ENCODE results near the gene SUGP2.
A peak's percentile ranks its signal among the peaks of the same experiment; 100 is the strongest.

The SUGP2 gene

DNA sequence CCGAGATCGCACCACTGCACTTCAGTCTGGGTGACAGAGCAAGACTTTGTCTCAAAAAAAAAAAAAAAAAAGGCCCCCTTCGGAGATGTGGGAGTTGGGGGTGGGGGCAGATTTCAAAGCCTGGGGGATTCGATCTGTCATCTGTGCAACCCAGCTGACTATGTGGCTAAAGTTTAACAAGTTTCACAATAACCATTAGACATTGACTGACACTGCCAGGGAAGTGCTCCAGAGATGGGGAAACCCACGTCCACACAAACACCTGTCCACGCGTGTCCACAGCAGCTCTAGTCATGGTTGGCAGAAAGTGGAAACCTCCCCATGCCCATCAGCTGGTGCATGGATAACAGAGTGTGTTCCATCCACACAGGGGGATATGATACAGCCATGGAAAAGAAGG lies 54.7 kb downstream of the SUGP2 start:
- no peaks in the 10 kb centered on the region for H3K9me3 Mint-ChIP-seq
- DNase-seq (ENCODE audit: low spot score in 2 of 2): no peak
- H3K27ac Mint-ChIP-seq: no peak overlapping the region
- H3K4me1 Mint-ChIP-seq: peaks cover 3% of the 10 kb centered on the region
- H3K4me3 Mint-ChIP-seq: no peak overlapping the region
- H3K27me3 Mint-ChIP-seq: peaks cover 2% of the 10 kb centered on the region
- no peaks in the 10 kb centered on the region for H3K36me3 Mint-ChIP-seq
- no peak for ATAC-seq (ENCODE audit: low read depth)

DNA sequence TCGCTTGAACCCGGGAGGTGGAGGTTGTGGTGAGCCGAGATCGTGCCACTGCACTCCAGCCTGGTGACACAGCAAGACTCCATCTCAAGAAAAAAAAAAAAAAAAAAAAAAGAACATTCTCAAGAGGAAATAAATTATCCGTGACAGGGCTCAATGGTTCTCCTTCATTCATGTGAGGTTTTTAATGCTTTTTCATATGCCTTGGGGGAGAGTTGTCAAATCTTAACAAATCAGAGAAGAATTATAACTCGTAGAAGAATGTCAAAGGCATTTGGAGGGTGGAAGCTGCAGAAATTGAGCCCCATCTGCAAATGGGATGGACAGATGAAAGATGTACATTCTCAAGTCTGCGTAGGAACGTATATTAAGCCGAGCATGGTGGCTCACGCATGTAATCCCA lies 57.4 kb downstream of the SUGP2 start:
- H3K9me3 Mint-ChIP-seq: no peaks in the 10 kb centered on the region
- DNase-seq (ENCODE audit: low spot score in 2 of 2) (no peak), ATAC-seq (ENCODE audit: low read depth) (no peak)
- no peak overlapping the region for H3K27ac Mint-ChIP-seq
- H3K4me3 Mint-ChIP-seq: no peak overlapping the region
- H3K4me1 Mint-ChIP-seq: peaks cover 3% of the 10 kb centered on the region
- no peaks in the 10 kb centered on the region for H3K36me3 Mint-ChIP-seq
- peaks cover 5% of the 10 kb centered on the region for H3K27me3 Mint-ChIP-seq

- Mint-ChIP-seq H3K27ac (no peak overlapping the region), H3K27me3 (peaks cover 7% of the 10 kb centered on the region), H3K4me3 (no peak overlapping the region), H3K9me3 (no peaks in the 10 kb centered on the region), H3K36me3 (no peaks in the 10 kb centered on the region), H3K4me1 (peaks cover 3% of the 10 kb centered on the region)
- ATAC-seq (ENCODE audit: low read depth) (no peak), DNase-seq (ENCODE audit: low spot score in 2 of 2) (no peak)
Observed at GRCh38 chr19:18975011-18975410, 58.3 kb downstream of the SUGP2 start.

DNA sequence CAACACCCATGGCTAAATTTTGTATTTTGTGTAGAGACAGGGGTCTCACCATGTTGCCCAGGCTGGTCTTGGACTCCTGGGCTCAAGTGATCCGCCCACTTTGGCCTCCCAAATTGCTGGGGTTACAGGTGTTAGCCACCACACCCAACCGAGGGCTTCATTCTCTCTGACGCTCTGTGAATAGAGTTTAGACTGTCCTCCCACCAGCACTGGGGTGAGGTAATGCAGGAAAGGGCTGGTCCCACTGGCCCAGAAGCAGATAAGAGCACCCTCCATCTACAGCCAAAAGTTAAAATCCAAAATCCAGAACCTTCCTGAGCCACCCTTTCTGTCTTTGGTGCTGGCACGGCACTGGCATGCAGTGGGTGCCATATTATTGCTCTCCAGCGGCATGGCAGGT lies 60.5 kb downstream of the SUGP2 start:
- no peak for DNase-seq (ENCODE audit: low spot score in 2 of 2)
- Mint-ChIP-seq H3K9me3 (peaks cover 1% of the 10 kb centered on the region), H3K36me3 (no peaks in the 10 kb centered on the region), H3K27ac (no peak overlapping the region), H3K27me3 (peaks cover 9% of the 10 kb centered on the region), H3K4me1 (no peaks in the 10 kb centered on the region), H3K4me3 (no peak overlapping the region)
- no peak for ATAC-seq (ENCODE audit: low read depth)

DNA sequence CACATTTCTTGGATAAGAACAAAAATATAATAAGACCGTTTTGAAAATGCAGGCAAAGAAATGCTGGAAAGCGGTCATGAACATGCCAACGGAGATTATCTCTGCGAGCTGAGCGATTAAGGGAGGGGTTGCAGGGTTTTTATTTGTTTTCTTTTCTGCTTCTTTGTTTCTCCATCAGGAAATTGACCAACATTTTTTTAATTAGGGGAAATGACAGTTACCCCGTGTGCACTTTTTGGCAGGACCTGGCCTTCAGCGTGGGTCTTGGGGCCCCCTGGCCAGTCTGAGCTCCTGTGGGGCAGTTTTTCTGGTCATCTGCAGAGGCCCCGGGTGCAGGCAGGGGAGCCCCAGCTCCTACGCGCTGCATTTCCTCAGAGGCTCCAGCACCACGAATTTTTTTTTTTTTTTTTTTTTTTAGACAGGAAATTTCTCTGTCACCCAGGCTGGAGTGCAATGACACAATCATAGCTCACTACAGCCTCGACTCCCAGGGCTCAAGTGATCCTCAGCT lies 61.0 kb downstream of the SUGP2 start:
- no peak for ATAC-seq (ENCODE audit: low read depth)

DNA sequence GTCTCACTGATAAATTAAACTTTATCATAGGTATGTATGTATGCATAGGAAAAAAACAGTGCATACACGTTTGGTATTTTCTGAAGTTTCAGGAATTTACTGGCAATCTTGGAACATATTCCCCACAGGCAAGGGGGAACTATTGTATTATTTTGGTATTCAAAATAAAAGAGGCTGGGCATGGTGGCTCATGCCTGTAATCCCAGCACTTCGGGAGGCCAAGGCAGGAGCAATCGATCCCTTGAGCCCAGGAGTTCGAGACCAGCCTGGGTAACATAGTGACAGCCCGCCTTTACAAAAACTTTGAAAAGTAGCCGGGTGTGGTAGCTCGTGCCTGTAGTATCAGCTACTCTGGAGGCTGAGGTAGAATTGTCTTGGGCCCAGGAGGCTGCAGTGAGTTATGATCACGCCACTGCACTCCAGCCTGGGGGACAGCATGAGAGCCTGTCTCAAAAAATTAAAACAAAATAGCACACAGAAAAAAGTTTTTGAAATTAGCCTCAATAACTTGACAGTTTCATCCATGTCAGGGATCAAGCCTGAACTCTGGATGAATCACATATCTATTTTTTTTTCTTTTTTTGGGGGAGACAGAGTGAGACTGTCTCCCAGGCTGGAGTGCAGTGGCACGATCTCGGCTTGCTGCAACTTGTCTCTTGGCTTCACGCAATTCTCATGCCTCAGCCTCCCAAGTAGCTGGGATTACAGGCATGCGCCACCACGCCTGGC lies 63.2 kb downstream of the SUGP2 start:
- Mint-ChIP-seq H3K4me3 (no peak overlapping the region), H3K27ac (no peak overlapping the region), H3K36me3 (no peaks in the 10 kb centered on the region), H3K27me3 (peaks cover 9% of the 10 kb centered on the region), H3K9me3 (peaks cover 1% of the 10 kb centered on the region), H3K4me1 (peaks cover 4% of the 10 kb centered on the region)
- no peak for DNase-seq (ENCODE audit: low spot score in 2 of 2)
- no peak for ATAC-seq (ENCODE audit: low read depth)

More for the DNA sequence above, 61.0 kb downstream of the SUGP2 start:
- Mint-ChIP-seq H3K4me3 (no peak overlapping the region), H3K4me1 (no peaks in the 10 kb centered on the region), H3K9me3 (peaks cover 1% of the 10 kb centered on the region), H3K36me3 (no peaks in the 10 kb centered on the region), H3K27me3 (peaks cover 9% of the 10 kb centered on the region), H3K27ac (no peak overlapping the region)
- DNase-seq (ENCODE audit: low spot score in 2 of 2): no peak

DNA sequence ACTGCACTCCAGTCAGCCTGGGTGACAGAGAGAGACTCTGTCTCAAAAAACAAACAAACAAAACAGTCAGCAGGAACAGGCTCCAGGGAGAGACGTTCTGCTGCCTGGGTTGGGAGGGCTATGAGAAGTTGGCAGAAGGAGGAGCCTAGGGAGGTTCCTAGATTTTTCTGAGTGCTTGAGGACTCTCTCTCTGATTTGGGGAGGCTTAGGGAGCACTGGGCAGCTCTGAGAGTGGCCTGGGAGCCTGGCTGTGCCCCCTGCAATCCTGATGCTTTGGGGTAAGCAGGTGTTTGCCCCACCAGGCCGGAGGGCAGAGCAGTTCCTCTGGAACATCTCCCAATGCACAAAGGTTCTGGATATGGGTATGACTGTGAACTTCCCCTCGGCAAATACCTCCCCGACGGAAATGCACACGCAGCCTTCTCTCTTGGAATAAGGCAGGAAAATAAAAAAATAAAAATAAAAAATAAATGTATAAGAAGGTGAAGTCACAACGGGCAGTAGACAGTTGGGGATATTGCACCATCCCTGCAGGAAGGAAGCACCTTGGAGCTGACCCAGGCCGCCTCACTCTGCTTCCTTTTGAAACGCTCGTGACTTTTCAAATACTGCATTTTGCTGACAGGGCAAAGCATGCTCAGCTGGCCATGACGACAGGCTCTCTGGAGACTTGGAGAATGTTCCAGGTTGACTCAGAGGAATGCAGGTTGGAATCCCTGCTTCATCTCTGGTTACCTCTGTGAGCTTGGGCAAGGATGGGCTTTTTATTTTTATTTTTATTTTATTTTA lies 65.8 kb downstream of the SUGP2 start:
- no peak overlapping the region for H3K27ac Mint-ChIP-seq
- H3K4me3 Mint-ChIP-seq: no peak overlapping the region
- peaks cover 4% of the 10 kb centered on the region for H3K4me1 Mint-ChIP-seq
- H3K9me3 Mint-ChIP-seq: peaks cover 1% of the 10 kb centered on the region
- no peak for ATAC-seq (ENCODE audit: low read depth)
- H3K27me3 Mint-ChIP-seq: peaks cover 6% of the 10 kb centered on the region
- H3K36me3 Mint-ChIP-seq: no peaks in the 10 kb centered on the region
- no peak for DNase-seq (ENCODE audit: low spot score in 2 of 2)

GRCh38 chr19:18966307-18966706 lies 67.0 kb downstream of the SUGP2 start:
- H3K4me1 Mint-ChIP-seq: peaks cover 15% of the 10 kb centered on the region
- ATAC-seq (ENCODE audit: low read depth): no peak

GRCh38 chr19:18964121-18964520 lies 69.2 kb downstream of the SUGP2 start:
- Mint-ChIP-seq H3K4me3 (no peak overlapping the region), H3K27me3 (peaks cover 9% of the 10 kb centered on the region), H3K9me3 (peaks cover 1% of the 10 kb centered on the region), H3K36me3 (no peaks in the 10 kb centered on the region), H3K4me1 (peaks cover 17% of the 10 kb centered on the region), H3K27ac (no peak overlapping the region)
- ATAC-seq (ENCODE audit: low read depth): no peak
- DNase-seq (ENCODE audit: low spot score in 2 of 2): no peak

More at GRCh38 chr19:18966307-18966706, 67.0 kb downstream of the SUGP2 start:
- no peak overlapping the region for H3K4me3 Mint-ChIP-seq
- peaks cover 9% of the 10 kb centered on the region for H3K27me3 Mint-ChIP-seq
- no peaks in the 10 kb centered on the region for H3K36me3 Mint-ChIP-seq
- H3K27ac Mint-ChIP-seq: no peak overlapping the region
- H3K9me3 Mint-ChIP-seq: peaks cover 1% of the 10 kb centered on the region
- DNase-seq (ENCODE audit: low spot score in 2 of 2): no peak

- Mint-ChIP-seq H3K4me3 (peak overlapping the region; percentile 74), H3K27me3 (peaks cover 7% of the 10 kb centered on the region), H3K36me3 (no peaks in the 10 kb centered on the region), H3K27ac (no peak overlapping the region), H3K4me1 (peaks cover 17% of the 10 kb centered on the region), H3K9me3 (no peaks in the 10 kb centered on the region)
- DNase-seq (ENCODE audit: low spot score in 2 of 2) (no peak), ATAC-seq (ENCODE audit: low read depth) (peak; percentile 61)
Observed at GRCh38 chr19:18961767-18962620, 71.3 kb downstream of the SUGP2 start.

DNA sequence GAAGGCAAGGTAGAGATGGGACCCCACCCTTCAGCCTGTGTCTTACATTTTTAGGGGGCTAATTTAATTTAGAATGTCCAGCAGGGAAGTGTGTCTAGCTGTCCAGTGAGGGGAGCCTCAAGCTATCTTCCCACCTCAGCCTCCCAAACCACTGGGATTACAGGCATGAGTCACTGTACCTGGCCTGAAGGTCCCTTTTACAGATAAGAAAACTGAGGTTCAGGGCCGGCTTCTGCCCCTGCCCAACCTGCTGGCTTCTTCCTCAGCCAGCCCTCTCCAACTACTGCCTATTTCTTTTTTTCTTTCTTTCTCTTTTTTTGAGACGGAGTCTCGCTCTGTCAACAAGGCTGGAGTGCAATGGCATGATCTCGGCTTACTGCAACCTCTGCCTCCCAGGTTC lies 72.9 kb downstream of the SUGP2 start:
- H3K9me3 Mint-ChIP-seq: no peaks in the 10 kb centered on the region
- DNase-seq (ENCODE audit: low spot score in 2 of 2) (no peak), ATAC-seq (ENCODE audit: low read depth) (no peak)
- H3K27me3 Mint-ChIP-seq: peaks cover 7% of the 10 kb centered on the region
- H3K36me3 Mint-ChIP-seq: no peaks in the 10 kb centered on the region
- peaks cover 13% of the 10 kb centered on the region for H3K4me1 Mint-ChIP-seq
- H3K4me3 Mint-ChIP-seq: no peak overlapping the region
- H3K27ac Mint-ChIP-seq: no peak overlapping the region

DNA sequence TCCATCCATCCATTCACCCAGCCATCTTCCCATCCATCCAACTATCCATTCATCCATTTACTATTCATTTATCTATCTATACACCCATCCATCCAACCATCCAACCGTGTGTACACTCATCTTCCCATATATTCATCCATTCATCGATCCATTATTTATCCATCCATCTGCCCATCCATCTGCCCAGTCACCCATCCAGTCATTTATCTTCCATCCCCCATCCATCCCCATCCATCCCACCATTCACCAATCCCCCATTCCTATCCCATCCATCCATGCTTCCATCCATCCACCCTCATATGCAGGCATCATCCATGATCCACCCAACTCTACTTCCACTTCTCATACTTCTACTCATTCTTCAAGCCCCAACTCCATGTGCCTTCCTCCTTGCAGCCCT lies 78.3 kb downstream of the SUGP2 start:
- Mint-ChIP-seq H3K36me3 (peaks cover 2% of the 10 kb centered on the region), H3K9me3 (peaks cover 9% of the 10 kb centered on the region), H3K27ac (no peak overlapping the region), H3K27me3 (peaks cover 2% of the 10 kb centered on the region), H3K4me1 (peaks cover 6% of the 10 kb centered on the region), H3K4me3 (no peak overlapping the region)
- DNase-seq (ENCODE audit: low spot score in 2 of 2) (no peak), ATAC-seq (ENCODE audit: low read depth) (no peak)

- no peak overlapping the region for H3K27ac Mint-ChIP-seq
- H3K9me3 Mint-ChIP-seq: peaks cover 9% of the 10 kb centered on the region
- ATAC-seq (ENCODE audit: low read depth): no peak
Observed at GRCh38 chr19:18954094-18954493, 79.2 kb downstream of the SUGP2 start.

More at GRCh38 chr19:18954094-18954493, 79.2 kb downstream of the SUGP2 start:
- H3K36me3 Mint-ChIP-seq: peaks cover 2% of the 10 kb centered on the region
- H3K4me3 Mint-ChIP-seq: no peak overlapping the region
- peaks cover 6% of the 10 kb centered on the region for H3K4me1 Mint-ChIP-seq
- H3K27me3 Mint-ChIP-seq: peaks cover 2% of the 10 kb centered on the region
- DNase-seq (ENCODE audit: low spot score in 2 of 2): no peak
